Measurements from ENCODE around the gene ATMIN. TPM values are rescaled to one million over a fixed set of nuclear protein-coding genes. Genes with fewer than 3 reads are reported as not detected.

ATMIN gene
- total RNA-seq, 1 experiment from 2014 or later = 46.7 TPM

DNA sequence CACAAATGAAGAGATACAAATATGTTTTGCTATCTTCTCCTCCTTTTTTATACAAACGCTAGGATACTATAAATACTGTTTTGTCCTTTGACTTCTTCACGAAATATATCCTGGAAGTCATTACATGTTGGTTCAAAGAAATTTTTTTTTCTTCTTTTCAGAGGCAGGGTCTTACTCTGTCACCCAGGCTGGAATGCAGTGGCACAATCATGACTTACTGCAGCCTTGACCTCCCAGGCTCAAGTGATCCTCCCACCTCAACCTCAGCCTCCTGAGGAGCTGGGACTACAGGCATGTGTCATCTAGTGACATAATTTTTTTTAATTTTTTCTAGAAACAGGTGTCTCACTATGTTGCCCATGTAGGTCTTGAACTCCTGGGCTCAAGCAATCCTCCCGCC, 45.1 kb upstream of the ATMIN start:
- DNase-seq (ENCODE audit: low read depth, low spot score) (no peak), ATAC-seq (no peak)
- intact Hi-C loops (cut with micrococcal nuclease) = no loop called here
- Histone ChIP-seq H3K9me3 (ENCODE audit: control insufficient read depth in 1 of 2, insufficient read depth in 1 of 2, low read depth in 1 of 2, low read length in 2 of 2) (no peaks in the 10 kb centered on the region), H3K4me2 (ENCODE audit: low read length) (no peak overlapping the region), H4K20me1 (ENCODE audit: insufficient read depth) (no peaks in the 10 kb centered on the region), H3K27me3 (ENCODE audit: insufficient read depth, low read length) (no peaks in the 10 kb centered on the region), H3K79me2 (ENCODE audit: insufficient read depth, low read length) (peaks cover 93% of the 10 kb centered on the region), H3K9ac (ENCODE audit: low read length) (no peak overlapping the region), H3K9me2 (ENCODE audit: insufficient read depth) (no peaks in the 10 kb centered on the region), H3K4me3 (replicated peaks in 1 of 2; ENCODE audit: low read depth in 1 of 2, low read length in 2 of 2) (no peak overlapping the region), H3K4me1 (ENCODE audit: control insufficient read depth in 1 of 2, insufficient read depth in 2 of 2, low read length in 2 of 2) (peaks cover 7 to 19% of the 10 kb centered on the region in 2 experiments; a peak in 3 of 4 replicates), H2AFZ (ENCODE audit: low read depth, low read length, poor library complexity, severe bottlenecking) (no peak overlapping the region), H3K27ac (ENCODE audit: low read depth, low read length) (no peak overlapping the region), H3K36me3 (ENCODE audit: control insufficient read depth in 1 of 2, insufficient read depth in 2 of 2, low read length in 2 of 2) (peaks cover 0 to 5% of the 10 kb centered on the region in 2 experiments; a peak in 1 of 4 replicates)
- ChIA-PET POLR2A (no interaction called here), RAD21 (ENCODE audit: low non-redundant PET in 1 of 2, low total read pairs in 2 of 2, uncharacterized antibody in 2 of 2, unreplicated experiment in 2 of 2) (no interaction called here), CTCF (interaction anchor here (0.7 kb wide), 1 partner anchor 9 kb away, joined by 3 read pairs; no protein-coding TSS in a partner anchor)
- TF ChIP-seq SP1 (IDR thresholded peaks at IDR 0.05; ENCODE audit: low read depth) (no peak), REST (IDR thresholded peaks at IDR 0.05; ENCODE audit: low read depth) (no peak), SIN3A (IDR thresholded peaks at IDR 0.05; ENCODE audit: low read depth) (no peak), EGR1 (IDR thresholded peaks at IDR 0.05; ENCODE audit: low read depth) (no peak), ZFX (IDR thresholded peaks at IDR 0.05) (no peak), FOSL1 (IDR thresholded peaks at IDR 0.05; ENCODE audit: low read depth) (no peak), EZH2 (IDR thresholded peaks at IDR 0.05) (no peak), SRF (IDR thresholded peaks at IDR 0.05; ENCODE audit: low read depth) (no peak), POLR2AphosphoS5 (IDR thresholded peaks at IDR 0.05; ENCODE audit: low read depth, low read length) (no peak), MAX (IDR thresholded peaks at IDR 0.05) (no peak), ZNF274 (IDR thresholded peaks at IDR 0.05; ENCODE audit: low read depth, low read length) (no peak)
- no TSS peak for BruUV-seq (replicated peaks)

All from HCT116 (cell line).